Osteocyte (in vitro differentiated cells): ENCODE measurements around the gene HUWE1. TPM values are rescaled to one million over a fixed set of nuclear protein-coding genes. Genes with fewer than 3 reads are reported as not detected.

ENCODE experiments used
- DNase-seq: peaks from one replicate; pipeline ENCODE4 v3.0.0; 2021; ENCODE audit warnings: mixed read lengths; ENCODE audit not compliant: unreplicated experiment; ENCODE audit errors: extremely low spot score
- H3K27ac Mint-ChIP-seq: one replicate; pipeline ENCODE4 v1.8.0; 2021; ENCODE audit warnings: mild to moderate bottlenecking, mixed read lengths; ENCODE audit not compliant: unreplicated experiment
- H3K27me3 Mint-ChIP-seq: one replicate; pipeline ENCODE4 v1.8.0; 2021; ENCODE audit warnings: mixed read lengths; ENCODE audit not compliant: unreplicated experiment
- H3K36me3 Mint-ChIP-seq: one replicate; pipeline ENCODE4 v1.8.0; 2021; ENCODE audit warnings: mixed read lengths; ENCODE audit not compliant: unreplicated experiment
- H3K4me1 Mint-ChIP-seq: one replicate; pipeline ENCODE4 v1.8.0; 2021; ENCODE audit warnings: mixed read lengths; ENCODE audit not compliant: unreplicated experiment
- H3K4me3 Mint-ChIP-seq: one replicate; pipeline ENCODE4 v1.8.0; 2021; ENCODE audit warnings: mild to moderate bottlenecking, moderate library complexity, mixed read lengths; ENCODE audit not compliant: unreplicated experiment
- H3K9me3 Mint-ChIP-seq: one replicate; pipeline ENCODE4 v1.8.0; 2021; ENCODE audit warnings: mixed read lengths; ENCODE audit not compliant: unreplicated experiment
- CTCF ChIP-seq: fragments of 200-600 bp; sonication (generic); IDR thresholded peaks from 2 replicates; pipeline ENCODE4 v1.5.0; 2021; ENCODE audit warnings: antibody characterized with exemption, mild to moderate bottlenecking, moderate library complexity
- total RNA-seq: library from RNA; stranded (reverse); gene quantifications from 2 replicates; pipeline ENCODE4 v1.2.1, GENCODE V29; 2021

Gene HUWE1
- total RNA-seq, 1 donor from 2014 or later: 177 TPM

- H3K27me3 Mint-ChIP-seq: no peaks in the 10 kb centered on the region
- TF ChIP-seq CTCF: no peak
- H3K4me3 Mint-ChIP-seq: no peak overlapping the region
- DNase-seq: no peak
- no peaks in the 10 kb centered on the region for H3K9me3 Mint-ChIP-seq
- H3K36me3 Mint-ChIP-seq: peaks cover 39% of the 10 kb centered on the region
- H3K27ac Mint-ChIP-seq: no peak overlapping the region
- H3K4me1 Mint-ChIP-seq: peaks cover 10% of the 10 kb centered on the region
These were observed 56.3 kb downstream of the HUWE1 start for GRCh38 chrX:53630261-53630660.

- H3K9me3 Mint-ChIP-seq: no peaks in the 10 kb centered on the region
- peaks cover 28% of the 10 kb centered on the region for H3K36me3 Mint-ChIP-seq
- H3K4me3 Mint-ChIP-seq: no peak overlapping the region
- no peak for DNase-seq
- H3K27ac Mint-ChIP-seq: no peak overlapping the region
- TF ChIP-seq CTCF: no peak
- H3K27me3 Mint-ChIP-seq: no peaks in the 10 kb centered on the region
- no peaks in the 10 kb centered on the region for H3K4me1 Mint-ChIP-seq
These were observed 64.1 kb downstream of the HUWE1 start for GRCh38 chrX:53622431-53622830.

- Mint-ChIP-seq H3K4me3 (no peak overlapping the region), H3K27ac (no peak overlapping the region), H3K36me3 (peaks cover 35% of the 10 kb centered on the region), H3K27me3 (no peaks in the 10 kb centered on the region), H3K9me3 (no peaks in the 10 kb centered on the region), H3K4me1 (no peaks in the 10 kb centered on the region)
- DNase-seq: no peak
- TF ChIP-seq CTCF: no peak
These were observed 65.0 kb downstream of the HUWE1 start for GRCh38 chrX:53621418-53621986.

- Mint-ChIP-seq H3K36me3 (peaks cover 30% of the 10 kb centered on the region), H3K4me1 (no peaks in the 10 kb centered on the region), H3K4me3 (no peak overlapping the region), H3K27ac (no peak overlapping the region), H3K27me3 (no peaks in the 10 kb centered on the region), H3K9me3 (peaks cover 3% of the 10 kb centered on the region)
- TF ChIP-seq CTCF: no peak
- DNase-seq: no peak
These were observed 69.6 kb downstream of the HUWE1 start for GRCh38 chrX:53616946-53617345.

GRCh38 chrX:53606456-53606855 lies 80.1 kb downstream of the HUWE1 start:
- no peak for TF ChIP-seq CTCF
- Mint-ChIP-seq H3K4me3 (no peak overlapping the region), H3K27ac (no peak overlapping the region), H3K4me1 (no peaks in the 10 kb centered on the region), H3K9me3 (peaks cover 14% of the 10 kb centered on the region), H3K27me3 (no peaks in the 10 kb centered on the region), H3K36me3 (peaks cover 14% of the 10 kb centered on the region)
- DNase-seq: no peak
